ENCODE data around the gene WSCD2. TPM values are rescaled to one million over a fixed set of nuclear protein-coding genes. Genes with fewer than 3 reads are reported as not detected.

The WSCD2 gene
- polyA plus RNA-seq, 3 donors = not detected

- H3K9me3 ChIP-seq (replicated peaks in 1 of 2; ENCODE audit: control insufficient read depth in 1 of 2, insufficient read depth in 1 of 2, low read length in 2 of 2) = no peaks in the 10 kb centered on the region
- Mint-ChIP-seq H3K4me3 (no peak overlapping the region), H3K27ac (peak overlapping the region in 1 of 7 donors; percentile 4), H3K27me3 (ENCODE audit: low read depth in 3 of 3) (peaks cover 13 to 22% (median 15%) of the 10 kb centered on the region in 3 donors), H3K9me3 (peaks cover 0 to 1% (median 0%) of the 10 kb centered on the region in 7 donors), H3K4me1 (no peaks in the 10 kb centered on the region), H3K36me3 (no peaks in the 10 kb centered on the region)
- H3K4me1 ChIP-seq (ENCODE audit: control insufficient read depth in 1 of 2, insufficient read depth in 2 of 2, low read length in 2 of 2) = no peaks in the 10 kb centered on the region
- DNase-seq = no peak
- no peaks in the 10 kb centered on the region for H3K36me3 ChIP-seq (replicated peaks in 1 of 2; ENCODE audit: control insufficient read depth in 1 of 2, insufficient read depth in 2 of 2, low read length in 2 of 2)
- peaks cover 4 to 9% of the 10 kb centered on the region in 2 donors for H3K27me3 ChIP-seq (ENCODE audit: control insufficient read depth in 2 of 2, insufficient read depth in 2 of 2, low read length in 2 of 2)
- H3K9ac ChIP-seq (ENCODE audit: insufficient read depth, low read length, poor library complexity, severe bottlenecking) = no peak overlapping the region
- H3K4me2 ChIP-seq (replicated peaks; ENCODE audit: extremely low read depth, low read length, poor library complexity, severe bottlenecking) = no peak overlapping the region
- no peak overlapping the region for H3K27ac ChIP-seq (ENCODE audit: low read depth in 1 of 2, low read length in 2 of 2)
- no peak overlapping the region for H2AFZ ChIP-seq (ENCODE audit: insufficient read depth, low read depth, low read length, poor library complexity, severe bottlenecking)
- intact Hi-C loops (cut with micrococcal nuclease) = loop anchor here (5.0 to 10.0 kb wide), 2 partner anchors 222 to 225 kb away; no protein-coding TSS in a partner anchor
- TF ChIP-seq, protein P1, sequence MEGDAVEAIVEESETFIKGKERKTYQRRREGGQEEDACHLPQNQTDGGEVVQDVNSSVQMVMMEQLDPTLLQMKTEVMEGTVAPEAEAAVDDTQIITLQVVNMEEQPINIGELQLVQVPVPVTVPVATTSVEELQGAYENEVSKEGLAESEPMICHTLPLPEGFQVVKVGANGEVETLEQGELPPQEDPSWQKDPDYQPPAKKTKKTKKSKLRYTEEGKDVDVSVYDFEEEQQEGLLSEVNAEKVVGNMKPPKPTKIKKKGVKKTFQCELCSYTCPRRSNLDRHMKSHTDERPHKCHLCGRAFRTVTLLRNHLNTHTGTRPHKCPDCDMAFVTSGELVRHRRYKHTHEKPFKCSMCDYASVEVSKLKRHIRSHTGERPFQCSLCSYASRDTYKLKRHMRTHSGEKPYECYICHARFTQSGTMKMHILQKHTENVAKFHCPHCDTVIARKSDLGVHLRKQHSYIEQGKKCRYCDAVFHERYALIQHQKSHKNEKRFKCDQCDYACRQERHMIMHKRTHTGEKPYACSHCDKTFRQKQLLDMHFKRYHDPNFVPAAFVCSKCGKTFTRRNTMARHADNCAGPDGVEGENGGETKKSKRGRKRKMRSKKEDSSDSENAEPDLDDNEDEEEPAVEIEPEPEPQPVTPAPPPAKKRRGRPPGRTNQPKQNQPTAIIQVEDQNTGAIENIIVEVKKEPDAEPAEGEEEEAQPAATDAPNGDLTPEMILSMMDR (IDR thresholded peaks at IDR 0.05) = no peak
- H3K79me2 ChIP-seq (ENCODE audit: insufficient read depth, low read length) = no peaks in the 10 kb centered on the region
- H3K4me3 ChIP-seq (replicated peaks in 1 of 3; ENCODE audit: low read depth in 2 of 3, low read length in 3 of 3) = no peak overlapping the region
- WGBS (ENCODE audit: insufficient coverage) = 89% methylated on average over 3 of the region's 6 CpGs
- H4K20me1 ChIP-seq (ENCODE audit: insufficient read depth, low read length) = no peaks in the 10 kb centered on the region
Measured at GRCh38 chr12:108232565-108232964, 103.5 kb downstream of the WSCD2 start.

DNA sequence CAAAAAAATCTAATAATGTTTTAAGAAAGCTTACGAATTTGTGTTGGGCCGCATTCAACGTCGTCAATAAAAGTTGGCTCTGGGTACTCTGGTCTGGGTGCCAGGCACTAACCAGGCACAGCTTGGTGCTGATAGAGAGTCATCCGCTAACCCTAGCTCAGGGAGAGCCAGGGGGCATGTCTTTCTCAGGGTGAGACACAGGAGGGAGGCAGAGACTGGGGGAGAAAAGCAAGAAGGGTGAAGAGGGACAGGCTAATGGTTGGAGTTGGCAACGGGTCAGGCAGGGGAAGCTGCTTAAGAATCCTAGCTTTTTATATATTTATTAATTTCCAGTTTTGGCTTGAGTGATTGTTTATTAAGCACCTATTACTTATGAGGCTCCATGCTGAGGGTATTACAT lies 105.1 kb downstream of the WSCD2 start:
- intact Hi-C loops (cut with micrococcal nuclease) = loop anchor here (5.0 to 10.0 kb wide), 2 partner anchors 221 to 223 kb away; no protein-coding TSS in a partner anchor
- TF ChIP-seq, protein P1 (IDR thresholded peaks at IDR 0.05) = peak; percentile 49
- H3K27ac Mint-ChIP-seq = no peak overlapping the region
- Histone ChIP-seq H3K4me1 (ENCODE audit: control insufficient read depth in 1 of 2, insufficient read depth in 2 of 2, low read length in 2 of 2) (no peaks in the 10 kb centered on the region), H3K9me3 (replicated peaks in 1 of 2; ENCODE audit: control insufficient read depth in 1 of 2, insufficient read depth in 1 of 2, low read length in 2 of 2) (no peaks in the 10 kb centered on the region), H3K4me2 (replicated peaks; ENCODE audit: extremely low read depth, low read length, poor library complexity, severe bottlenecking) (no peak overlapping the region), H3K36me3 (replicated peaks in 1 of 2; ENCODE audit: control insufficient read depth in 1 of 2, insufficient read depth in 2 of 2, low read length in 2 of 2) (no peaks in the 10 kb centered on the region), H3K27me3 (ENCODE audit: control insufficient read depth in 2 of 2, insufficient read depth in 2 of 2, low read length in 2 of 2) (peaks cover 4 to 9% of the 10 kb centered on the region in 2 donors), H2AFZ (ENCODE audit: insufficient read depth, low read depth, low read length, poor library complexity, severe bottlenecking) (no peak overlapping the region), H3K27ac (ENCODE audit: low read depth in 1 of 2, low read length in 2 of 2) (no peak overlapping the region), H3K9ac (ENCODE audit: insufficient read depth, low read length, poor library complexity, severe bottlenecking) (no peak overlapping the region), H3K4me3 (replicated peaks in 1 of 3; ENCODE audit: low read depth in 2 of 3, low read length in 3 of 3) (no peak overlapping the region), H4K20me1 (ENCODE audit: insufficient read depth, low read length) (no peaks in the 10 kb centered on the region), H3K79me2 (ENCODE audit: insufficient read depth, low read length) (no peaks in the 10 kb centered on the region)
- DNase-seq = peak; percentile 18 to 53 (median 30)
- H3K27me3 Mint-ChIP-seq (ENCODE audit: low read depth in 3 of 3) = peaks cover 11 to 25% (median 17%) of the 10 kb centered on the region in 3 donors
- no peak overlapping the region for H3K4me3 Mint-ChIP-seq
- peaks cover 0 to 1% (median 0%) of the 10 kb centered on the region in 7 donors for H3K9me3 Mint-ChIP-seq
- no peaks in the 10 kb centered on the region for H3K4me1 Mint-ChIP-seq
- WGBS (ENCODE audit: insufficient coverage) = 84% methylated on average over 4 of the region's 6 CpGs
- H3K36me3 Mint-ChIP-seq = no peaks in the 10 kb centered on the region
